Neural progenitor cell (in vitro differentiated cells): Measurements from ENCODE around the gene AMOTL2.

Experiments
- EZH2 ChIP-seq: fragments of 200-600 bp; sonication (generic); IDR thresholded peaks from 2 replicates; pipeline ENCODE4 v1.6.1; 2017; ENCODE audit warnings: antibody characterized with exemption, mild to moderate bottlenecking, moderate library complexity
- EZH2phosphoT487 ChIP-seq: fragments of 200-600 bp; sonication (generic); IDR thresholded peaks from 2 replicates; pipeline ENCODE4 v1.6.1; 2017; ENCODE audit warnings: antibody characterized with exemption
- TF ChIP-seq, protein P1 (sequence below): fragments of 200-600 bp; sonication (generic); IDR thresholded peaks from 2 replicates; pipeline ENCODE4 v1.5.1; 2017; ENCODE audit warnings: antibody characterized with exemption, mild to moderate bottlenecking

DNA sequence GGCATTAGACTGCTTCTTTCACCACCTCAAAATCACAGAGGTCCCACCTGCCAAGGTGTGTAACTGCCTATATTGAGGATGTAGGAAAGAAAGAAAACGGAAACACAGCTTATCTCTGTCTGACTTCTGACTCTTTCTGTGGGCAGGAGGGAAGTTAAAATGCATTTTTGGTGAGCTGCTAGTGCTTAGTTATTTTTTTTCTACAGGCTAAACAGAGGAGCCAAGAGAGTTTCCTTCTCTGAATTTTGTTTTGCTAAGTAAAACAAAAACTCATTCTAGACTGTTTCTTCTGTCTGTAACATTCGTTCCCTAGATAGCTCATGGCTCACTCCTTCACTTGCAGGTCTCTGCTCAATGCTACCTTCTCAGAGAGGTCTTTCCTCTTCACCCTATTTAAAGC, 18.8 kb upstream of the AMOTL2 start:
- TF ChIP-seq, protein P1, sequence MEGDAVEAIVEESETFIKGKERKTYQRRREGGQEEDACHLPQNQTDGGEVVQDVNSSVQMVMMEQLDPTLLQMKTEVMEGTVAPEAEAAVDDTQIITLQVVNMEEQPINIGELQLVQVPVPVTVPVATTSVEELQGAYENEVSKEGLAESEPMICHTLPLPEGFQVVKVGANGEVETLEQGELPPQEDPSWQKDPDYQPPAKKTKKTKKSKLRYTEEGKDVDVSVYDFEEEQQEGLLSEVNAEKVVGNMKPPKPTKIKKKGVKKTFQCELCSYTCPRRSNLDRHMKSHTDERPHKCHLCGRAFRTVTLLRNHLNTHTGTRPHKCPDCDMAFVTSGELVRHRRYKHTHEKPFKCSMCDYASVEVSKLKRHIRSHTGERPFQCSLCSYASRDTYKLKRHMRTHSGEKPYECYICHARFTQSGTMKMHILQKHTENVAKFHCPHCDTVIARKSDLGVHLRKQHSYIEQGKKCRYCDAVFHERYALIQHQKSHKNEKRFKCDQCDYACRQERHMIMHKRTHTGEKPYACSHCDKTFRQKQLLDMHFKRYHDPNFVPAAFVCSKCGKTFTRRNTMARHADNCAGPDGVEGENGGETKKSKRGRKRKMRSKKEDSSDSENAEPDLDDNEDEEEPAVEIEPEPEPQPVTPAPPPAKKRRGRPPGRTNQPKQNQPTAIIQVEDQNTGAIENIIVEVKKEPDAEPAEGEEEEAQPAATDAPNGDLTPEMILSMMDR = no peak
- TF ChIP-seq EZH2 = no peak
- no peak for TF ChIP-seq EZH2phosphoT487
